ENCODE results near the gene SRCIN1. TPM values are rescaled to one million over a fixed set of nuclear protein-coding genes. Genes with fewer than 3 reads are reported as not detected.

SRCIN1 gene
- total and polyA plus RNA-seq, 2 experiments from 2014 or later: 2.3 to 10.8 TPM

GRCh38 chr17:38574712-38575111, 31.0 kb downstream of the SRCIN1 start:
- Histone ChIP-seq H3K4me3 (no peak overlapping the region), H3K4me1 (ENCODE audit: low read depth) (peaks cover 15% of the 10 kb centered on the region)
- TF ChIP-seq CTCF (IDR thresholded peaks at IDR 0.05; ENCODE audit: low read depth, low read length): no peak

GRCh38 chr17:38572669-38573365, 32.9 kb downstream of the SRCIN1 start:
- Histone ChIP-seq H3K4me1 (ENCODE audit: low read depth) (peaks cover 9% of the 10 kb centered on the region), H3K27ac (no peak overlapping the region), H3K4me3 (peak overlapping the region; percentile 57), H3K36me3 (no peaks in the 10 kb centered on the region), H3K27me3 (peaks cover 65% of the 10 kb centered on the region), H3K9me3 (ENCODE audit: low read depth) (no peaks in the 10 kb centered on the region)
- no peak for TF ChIP-seq CTCF (IDR thresholded peaks at IDR 0.05; ENCODE audit: low read depth, low read length)
- peak in 1 of 2 donors; percentile 83 for DNase-seq (ENCODE audit: low read depth in 1 of 2, low spot score in 1 of 2)

More at GRCh38 chr17:38574712-38575111, 31.0 kb downstream of the SRCIN1 start:
- peaks cover 74% of the 10 kb centered on the region for H3K27me3 ChIP-seq
- no peaks in the 10 kb centered on the region for H3K36me3 ChIP-seq
- no peak for DNase-seq (ENCODE audit: low read depth in 1 of 2, low spot score in 1 of 2)
- no peaks in the 10 kb centered on the region for H3K9me3 ChIP-seq (ENCODE audit: low read depth)
- H3K27ac ChIP-seq: no peak overlapping the region

GRCh38 chr17:38571833-38572668, 33.7 kb downstream of the SRCIN1 start:
- H3K36me3 ChIP-seq: no peaks in the 10 kb centered on the region
- no peak for TF ChIP-seq CTCF (IDR thresholded peaks at IDR 0.05; ENCODE audit: low read depth, low read length)
- no peak for DNase-seq (ENCODE audit: low read depth in 1 of 2, low spot score in 1 of 2)
- H3K9me3 ChIP-seq (ENCODE audit: low read depth): no peaks in the 10 kb centered on the region
- peaks cover 9% of the 10 kb centered on the region for H3K4me1 ChIP-seq (ENCODE audit: low read depth)
- peak overlapping the region; percentile 57 for H3K4me3 ChIP-seq
- H3K27me3 ChIP-seq: peaks cover 65% of the 10 kb centered on the region
- H3K27ac ChIP-seq: no peak overlapping the region

GRCh38 chr17:38569701-38570512, 35.8 kb downstream of the SRCIN1 start:
- DNase-seq (ENCODE audit: low read depth in 1 of 2, low spot score in 1 of 2): no peak
- Histone ChIP-seq H3K9me3 (ENCODE audit: low read depth) (no peaks in the 10 kb centered on the region), H3K4me3 (no peak overlapping the region), H3K27me3 (peaks cover 62% of the 10 kb centered on the region), H3K27ac (no peak overlapping the region), H3K36me3 (no peaks in the 10 kb centered on the region), H3K4me1 (ENCODE audit: low read depth) (peaks cover 15% of the 10 kb centered on the region)
- TF ChIP-seq CTCF (IDR thresholded peaks at IDR 0.05; ENCODE audit: low read depth, low read length): no peak

- no peak for TF ChIP-seq CTCF (IDR thresholded peaks at IDR 0.05; ENCODE audit: low read depth, low read length)
- Histone ChIP-seq H3K27ac (no peak overlapping the region), H3K4me3 (no peak overlapping the region), H3K4me1 (ENCODE audit: low read depth) (peaks cover 23% of the 10 kb centered on the region), H3K27me3 (peaks cover 62% of the 10 kb centered on the region), H3K36me3 (no peaks in the 10 kb centered on the region), H3K9me3 (ENCODE audit: low read depth) (no peaks in the 10 kb centered on the region)
- no peak for DNase-seq (ENCODE audit: low read depth in 1 of 2, low spot score in 1 of 2)
Measured at GRCh38 chr17:38568845-38569510, 36.8 kb downstream of the SRCIN1 start.
